Stimulated activated CD8-positive, alpha-beta memory T cell treated with anti-CD3 and anti-CD28 coated beads, Interleukin-7, amount 100 ng/mL, for 24 hours (primary cell): ENCODE measurements around the gene NDUFAB1.
"Not testable (repeated sequence)": the region's sequence is repeated elsewhere in the genome, so short reads cannot be mapped to it uniquely, and the experiment has no call there.

Experiments
- DNase-seq: peaks from one replicate; pipeline ENCODE4 v3.0.0-alpha.2; 2020; ENCODE audit warnings: low read depth

The NDUFAB1 gene

GRCh38 chr16:23584186-23585076, 11.7 kb downstream of the NDUFAB1 start:
- no peak for DNase-seq

GRCh38 chr16:23583271-23583670, 12.8 kb downstream of the NDUFAB1 start:
- not testable (repeated sequence) for DNase-seq

GRCh38 chr16:23581764-23582163, 14.4 kb downstream of the NDUFAB1 start:
- no peak for DNase-seq

GRCh38 chr16:23580391-23580790, 15.7 kb downstream of the NDUFAB1 start:
- DNase-seq, result no peak

- DNase-seq, result no peak
Measured at GRCh38 chr16:23579371-23579770, 16.7 kb downstream of the NDUFAB1 start.

- DNase-seq, result no peak
Measured at GRCh38 chr16:23578101-23578830, 17.9 kb downstream of the NDUFAB1 start.

GRCh38 chr16:23577493-23577892, 18.6 kb downstream of the NDUFAB1 start:
- DNase-seq, result no peak

GRCh38 chr16:23575834-23576233, 20.3 kb downstream of the NDUFAB1 start:
- no peak for DNase-seq

GRCh38 chr16:23573817-23574216, 22.3 kb downstream of the NDUFAB1 start:
- no peak for DNase-seq

- no peak for DNase-seq
Measured at GRCh38 chr16:23572394-23572793, 23.7 kb downstream of the NDUFAB1 start.

- no peak for DNase-seq
Measured at GRCh38 chr16:23571895-23572294, 24.2 kb downstream of the NDUFAB1 start.

GRCh38 chr16:23570992-23571632, 25.0 kb downstream of the NDUFAB1 start:
- no peak for DNase-seq

- DNase-seq, result no peak
Measured at GRCh38 chr16:23567602-23568001, 28.5 kb downstream of the NDUFAB1 start.

- DNase-seq, result no peak
Measured at GRCh38 chr16:23566724-23567123, 29.4 kb downstream of the NDUFAB1 start.

- no peak for DNase-seq
Measured at GRCh38 chr16:23564575-23565363, 31.3 kb downstream of the NDUFAB1 start.

- no peak for DNase-seq
Measured at GRCh38 chr16:23563186-23563585, 32.9 kb downstream of the NDUFAB1 start.

- no peak for DNase-seq
Measured at GRCh38 chr16:23562505-23562904, 33.6 kb downstream of the NDUFAB1 start.

- no peak for DNase-seq
Measured at GRCh38 chr16:23561586-23561985, 34.5 kb downstream of the NDUFAB1 start.

GRCh38 chr16:23557779-23558702, 38.1 kb downstream of the NDUFAB1 start:
- peak; percentile 13 for DNase-seq

GRCh38 chr16:23556881-23557778, 39.0 kb downstream of the NDUFAB1 start, which contains the start of the genes EARS2 and UBFD1:
EARS2 (minus strand) TSS chr16:23557350; CDS start chr16:23557343, 7 bp downstream.
UBFD1 (plus strand) TSS chr16:23557727; CDS start chr16:23557743, 16 bp downstream.
- DNase-seq, result peak; percentile 98
